ENCODE data around the gene DDR1. TPM values are rescaled to one million over a fixed set of nuclear protein-coding genes. Genes with fewer than 3 reads are reported as not detected.

DDR1 gene
- total RNA-seq, 4 donors from 2014 or later = 36.7 to 60.1 (median 39.8) TPM

- H3K27me3 ChIP-seq = no peaks in the 10 kb centered on the region
- peaks cover 0 to 91% (median 8%) of the 10 kb centered on the region in 3 donors for H3K36me3 ChIP-seq
- peaks cover 0 to 24% (median 9%) of the 10 kb centered on the region in 4 donors for H3K4me1 ChIP-seq
- no peak overlapping the region for H3K4me3 ChIP-seq
- H3K9me3 ChIP-seq = no peaks in the 10 kb centered on the region
- WGBS, 2 donors = 84 to 88% methylated on average over 8 of the region's 8 CpGs
- H3K27ac ChIP-seq = no peak overlapping the region
- no peak for DNase-seq (ENCODE audit: low spot score in 2 of 2)
- TF ChIP-seq CTCF (IDR thresholded peaks at IDR 0.05) (no peak), POLR2A (IDR thresholded peaks at IDR 0.05) (no peak), EP300 (IDR thresholded peaks at IDR 0.05) (no peak)
Measured at GRCh38 chr6:30893666-30894065, 9.3 kb downstream of the DDR1 start.

- no peaks in the 10 kb centered on the region for H3K9me3 ChIP-seq
- no peak overlapping the region for H3K4me3 ChIP-seq
- no peaks in the 10 kb centered on the region for H3K27me3 ChIP-seq
- no peak overlapping the region for H3K27ac ChIP-seq
- peaks cover 0 to 93% (median 11%) of the 10 kb centered on the region in 3 donors for H3K36me3 ChIP-seq
- TF ChIP-seq POLR2A (IDR thresholded peaks at IDR 0.05) (no peak), EP300 (IDR thresholded peaks at IDR 0.05) (no peak), CTCF (IDR thresholded peaks at IDR 0.05) (no peak)
- 81 to 90% methylated on average over 12 of the region's 12 CpGs for WGBS, 2 donors
- no peak for DNase-seq (ENCODE audit: low spot score in 2 of 2)
- H3K4me1 ChIP-seq = peaks cover 0 to 17% (median 7%) of the 10 kb centered on the region in 4 donors
Measured at GRCh38 chr6:30894381-30894780, 10.1 kb downstream of the DDR1 start.

GRCh38 chr6:30894935-30895334 lies 10.6 kb downstream of the DDR1 start:
- Histone ChIP-seq H3K4me3 (no peak overlapping the region), H3K9me3 (no peaks in the 10 kb centered on the region), H3K27ac (no peak overlapping the region), H3K27me3 (no peaks in the 10 kb centered on the region), H3K36me3 (peaks cover 0 to 94% (median 8%) of the 10 kb centered on the region in 3 donors), H3K4me1 (peaks cover 0 to 12% (median 5%) of the 10 kb centered on the region in 4 donors)
- DNase-seq (ENCODE audit: low spot score in 2 of 2) = no peak
- no peak for TF ChIP-seq CTCF (IDR thresholded peaks at IDR 0.05)
- no peak for TF ChIP-seq POLR2A (IDR thresholded peaks at IDR 0.05)
- TF ChIP-seq EP300 (IDR thresholded peaks at IDR 0.05) = no peak
- 84 to 88% methylated on average over 3 of the region's 3 CpGs for WGBS, 2 donors

DNA sequence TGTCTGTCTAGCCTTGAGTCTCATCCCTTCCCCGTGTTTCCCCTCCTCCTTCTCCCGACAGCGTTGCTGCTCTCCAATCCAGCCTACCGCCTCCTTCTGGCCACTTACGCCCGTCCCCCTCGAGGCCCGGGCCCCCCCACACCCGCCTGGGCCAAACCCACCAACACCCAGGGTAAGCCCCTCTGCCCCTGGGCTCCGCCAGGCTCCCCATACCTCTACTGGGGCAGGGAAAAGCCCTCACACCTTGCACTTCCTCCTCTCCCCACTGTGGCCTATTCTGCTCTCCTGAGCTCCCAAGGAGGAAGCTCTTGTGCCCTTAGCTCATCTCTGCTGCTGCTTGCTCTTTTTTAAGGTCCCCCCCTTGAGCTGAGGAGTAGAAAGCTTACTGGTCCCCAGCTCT lies 11.0 kb downstream of the DDR1 start:
- Histone ChIP-seq H3K27ac (no peak overlapping the region), H3K36me3 (peaks cover 0 to 94% (median 8%) of the 10 kb centered on the region in 3 donors)

DNA sequence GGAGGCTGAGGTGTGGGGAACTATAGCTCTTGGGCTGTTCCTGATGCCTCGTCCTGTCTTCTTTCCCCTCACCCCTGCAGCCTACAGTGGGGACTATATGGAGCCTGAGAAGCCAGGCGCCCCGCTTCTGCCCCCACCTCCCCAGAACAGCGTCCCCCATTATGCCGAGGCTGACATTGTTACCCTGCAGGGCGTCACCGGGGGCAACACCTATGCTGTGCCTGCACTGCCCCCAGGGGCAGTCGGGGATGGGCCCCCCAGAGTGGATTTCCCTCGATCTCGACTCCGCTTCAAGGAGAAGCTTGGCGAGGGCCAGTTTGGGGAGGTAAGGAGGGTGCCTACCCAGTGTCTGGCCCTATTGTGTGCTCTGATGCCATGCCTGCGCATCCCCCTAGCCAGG lies 12.2 kb downstream of the DDR1 start:
- H3K36me3 ChIP-seq = peaks cover 0 to 87% (median 8%) of the 10 kb centered on the region in 3 donors
- TF ChIP-seq POLR2A (IDR thresholded peaks at IDR 0.05) = no peak
- TF ChIP-seq CTCF (IDR thresholded peaks at IDR 0.05) = no peak
- TF ChIP-seq EP300 (IDR thresholded peaks at IDR 0.05) = no peak

More for the DNA sequence above, 11.0 kb downstream of the DDR1 start:
- no peak overlapping the region for H3K4me3 ChIP-seq
- peaks cover 0 to 8% (median 3%) of the 10 kb centered on the region in 4 donors for H3K4me1 ChIP-seq
- DNase-seq (ENCODE audit: low spot score in 2 of 2) = no peak
- WGBS, 2 donors = 79 to 82% methylated on average over 10 of the region's 10 CpGs
- TF ChIP-seq POLR2A (IDR thresholded peaks at IDR 0.05) (no peak), EP300 (IDR thresholded peaks at IDR 0.05) (no peak), CTCF (IDR thresholded peaks at IDR 0.05) (no peak)
- H3K9me3 ChIP-seq = no peaks in the 10 kb centered on the region
- no peaks in the 10 kb centered on the region for H3K27me3 ChIP-seq

More for the DNA sequence above, 12.2 kb downstream of the DDR1 start:
- H3K27me3 ChIP-seq = no peaks in the 10 kb centered on the region
- H3K27ac ChIP-seq = no peak overlapping the region
- H3K4me3 ChIP-seq = no peak overlapping the region
- 90 to 97% methylated on average over 13 of the region's 13 CpGs for WGBS, 2 donors
- no peaks in the 10 kb centered on the region for H3K9me3 ChIP-seq
- no peaks in the 10 kb centered on the region for H3K4me1 ChIP-seq
- no peak for DNase-seq (ENCODE audit: low spot score in 2 of 2)

Data from tibial nerve (tissue), 4 donors.